SIG-M5 (cell line): ENCODE results near the gene DGKI.
"Not testable (repeated sequence)": the region's sequence is repeated elsewhere in the genome, so short reads cannot be mapped to it uniquely, and the experiment has no call there.

ENCODE experiments used
- DNase-seq: peaks from one replicate; lab custom pipeline; 2025; lab: John Stamatoyannopoulos, UW

Gene DGKI

GRCh38 chr7:137734221-137734620 is 112.6 kb downstream of the DGKI start:
- DNase-seq = no peak

GRCh38 chr7:137732168-137732567 is 114.6 kb downstream of the DGKI start:
- DNase-seq = no peak

GRCh38 chr7:137731436-137731835 is 115.3 kb downstream of the DGKI start:
- DNase-seq = no peak

DNA sequence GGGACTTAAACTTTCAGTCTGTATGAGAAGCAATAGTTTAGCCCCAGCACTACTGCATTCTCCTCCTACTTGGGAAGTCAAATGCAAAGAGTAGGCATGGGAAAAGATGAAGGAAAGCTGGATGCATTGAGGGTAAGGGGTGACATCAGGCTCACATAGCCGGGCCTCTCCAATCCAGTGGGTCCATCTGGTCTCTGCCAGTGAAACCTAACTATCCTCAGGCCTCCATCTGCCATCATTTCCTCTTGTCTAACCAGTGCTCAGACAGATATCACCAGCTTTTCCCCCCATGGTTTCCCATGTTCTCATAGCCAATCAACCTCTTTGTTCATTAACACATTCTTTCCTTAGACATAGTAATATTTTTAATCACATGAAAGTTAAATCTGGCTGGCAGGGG is 118.3 kb downstream of the DGKI start:
- DNase-seq = no peak

DNA sequence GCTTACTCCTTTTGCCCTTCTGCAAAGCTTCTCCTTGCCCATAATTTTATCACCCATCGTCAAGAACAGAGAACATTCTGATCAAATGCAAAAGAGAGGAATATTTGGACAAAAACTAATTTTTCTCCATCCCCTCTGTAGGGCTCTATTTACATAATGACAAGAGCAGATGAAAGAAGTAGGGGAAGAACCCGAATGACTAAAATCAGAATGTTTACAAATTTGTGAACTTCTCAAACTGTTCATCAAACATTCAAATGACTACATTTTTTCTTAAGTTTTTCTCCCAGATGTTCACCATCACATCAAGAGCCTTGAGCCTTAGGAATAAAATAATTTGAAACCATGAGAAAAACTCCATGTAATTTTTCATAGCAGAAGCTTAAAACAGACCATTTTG is 119.4 kb downstream of the DGKI start:
- no peak for DNase-seq

DNA sequence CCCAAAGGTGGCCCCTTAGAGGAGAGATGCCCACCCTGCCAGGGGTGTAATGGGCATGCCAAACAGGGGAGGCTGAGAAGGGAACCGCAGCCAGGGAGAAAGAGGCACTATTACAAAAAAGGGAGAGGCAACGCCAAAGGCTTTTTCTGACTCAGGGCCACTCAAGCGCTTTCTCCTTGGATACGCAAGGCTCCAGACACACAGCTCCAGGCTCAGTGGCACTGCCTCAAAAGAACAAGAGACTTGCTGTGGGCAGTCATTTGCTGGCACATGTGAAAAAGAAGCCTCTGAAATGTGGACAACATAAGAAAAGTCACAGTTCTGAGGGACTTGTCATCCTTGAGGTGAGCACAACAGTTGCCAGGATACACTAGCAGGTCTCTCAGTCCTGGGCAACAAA is 128.4 kb downstream of the DGKI start:
- DNase-seq = no peak

DNA sequence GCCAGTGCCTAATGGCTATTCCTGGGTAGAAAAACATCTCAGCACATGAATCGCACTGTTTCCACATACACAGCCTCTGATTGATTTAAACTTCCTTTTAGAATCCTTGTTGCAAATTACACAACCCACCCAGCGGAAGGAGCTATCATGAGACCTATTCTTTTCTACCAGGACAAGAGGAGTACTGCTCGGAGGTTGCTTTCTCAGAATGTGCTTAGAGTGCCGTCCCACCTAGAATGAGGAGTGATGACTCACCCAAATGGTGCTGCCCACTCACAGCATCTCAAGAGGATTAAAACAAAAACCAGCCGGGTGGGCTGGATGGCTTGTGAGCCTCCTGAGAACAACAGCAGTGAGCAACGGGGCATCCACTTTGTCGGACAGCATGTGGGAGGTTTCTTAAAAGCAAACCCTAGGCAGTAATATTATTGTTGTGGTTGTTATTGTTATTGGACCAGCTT is 128.9 kb downstream of the DGKI start:
- DNase-seq = no peak

- DNase-seq = no peak
These were observed 129.7 kb downstream of the DGKI start for GRCh38 chr7:137717045-137717444.

- DNase-seq = no peak
These were observed 130.7 kb downstream of the DGKI start for GRCh38 chr7:137716061-137716460.

GRCh38 chr7:137715533-137715932 is 131.2 kb downstream of the DGKI start:
- DNase-seq = no peak

GRCh38 chr7:137715121-137715520 is 131.7 kb downstream of the DGKI start:
- no peak for DNase-seq

DNA sequence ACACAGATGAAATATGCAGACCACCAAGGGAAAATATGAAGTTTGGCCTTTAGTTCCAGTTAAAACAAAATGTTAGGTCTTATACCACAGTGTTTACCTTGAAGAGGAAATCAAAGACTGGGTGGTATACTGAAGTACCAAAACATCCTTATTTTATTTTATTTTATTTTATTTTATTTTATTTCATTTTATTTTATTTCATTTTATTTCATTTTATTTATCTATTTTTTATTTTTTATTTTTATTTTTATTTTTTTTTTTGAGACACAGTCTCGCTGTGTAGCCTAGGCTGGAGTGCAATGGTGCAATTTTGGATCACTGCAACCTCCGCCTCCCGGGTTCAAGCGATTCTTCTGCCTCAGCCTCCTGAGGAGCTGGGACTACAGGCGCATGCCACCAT is 140.4 kb downstream of the DGKI start:
- not testable (repeated sequence) for DNase-seq

- no peak for DNase-seq
These were observed 142.1 kb downstream of the DGKI start for GRCh38 chr7:137704723-137705122.

DNA sequence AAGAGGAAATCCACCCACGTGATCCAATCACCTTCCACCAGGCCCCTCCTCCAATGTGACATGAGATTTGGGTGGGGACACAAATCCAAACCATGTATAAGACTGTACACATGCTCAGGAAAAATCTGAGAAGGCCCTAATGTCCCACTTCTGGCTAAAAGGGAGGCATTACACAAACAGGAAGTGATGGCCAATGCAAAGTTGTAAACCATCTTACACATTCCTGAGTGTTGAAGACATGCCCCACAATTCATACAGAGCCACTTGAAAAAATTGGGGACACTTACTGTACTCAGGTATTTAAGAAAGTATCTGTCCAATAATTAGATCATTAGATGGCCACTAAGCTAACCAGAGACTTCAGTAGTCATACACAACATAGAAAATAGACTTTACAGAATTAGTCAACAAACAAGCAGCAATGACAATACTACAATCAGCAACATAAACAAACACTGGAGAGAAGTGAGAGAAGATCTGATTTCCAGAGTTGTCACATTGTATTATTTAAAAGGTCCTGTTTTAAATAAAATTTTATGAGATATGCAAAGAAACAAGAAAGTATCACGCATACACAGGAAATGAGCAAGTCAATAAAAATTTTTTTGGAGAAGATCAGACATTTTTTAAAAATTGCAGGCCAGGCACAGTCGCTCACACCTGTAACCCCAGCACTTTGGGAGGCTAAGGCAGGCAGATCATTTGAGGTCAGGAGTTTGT is 143.3 kb downstream of the DGKI start:
- DNase-seq = no peak

- no peak for DNase-seq
These were observed 149.8 kb downstream of the DGKI start for GRCh38 chr7:137696988-137697387.

GRCh38 chr7:137696376-137696775 is 150.4 kb downstream of the DGKI start:
- DNase-seq = no peak

DNA sequence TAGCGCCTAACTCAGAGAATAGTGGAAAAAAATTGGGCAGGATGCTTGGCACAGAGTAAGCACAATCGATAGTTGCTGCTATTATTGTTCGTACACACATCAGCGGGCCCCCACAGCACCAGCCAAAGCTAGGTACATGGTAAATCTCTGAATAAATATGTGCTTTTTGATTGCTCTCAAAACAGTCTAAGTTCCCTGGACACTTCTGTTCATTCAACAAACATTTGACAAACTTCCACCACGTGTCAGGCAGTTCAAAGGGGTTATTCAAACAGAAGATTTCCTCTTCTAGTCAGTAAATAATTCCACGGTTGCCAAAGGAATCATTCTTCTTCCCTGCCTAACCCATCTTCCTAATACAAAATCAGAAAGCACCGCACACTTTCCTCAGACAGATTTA is 150.8 kb downstream of the DGKI start:
- no peak for DNase-seq

GRCh38 chr7:137695494-137695893 is 151.3 kb downstream of the DGKI start:
- no peak for DNase-seq

- no peak for DNase-seq
These were observed 152.4 kb downstream of the DGKI start for GRCh38 chr7:137694405-137694804.

DNA sequence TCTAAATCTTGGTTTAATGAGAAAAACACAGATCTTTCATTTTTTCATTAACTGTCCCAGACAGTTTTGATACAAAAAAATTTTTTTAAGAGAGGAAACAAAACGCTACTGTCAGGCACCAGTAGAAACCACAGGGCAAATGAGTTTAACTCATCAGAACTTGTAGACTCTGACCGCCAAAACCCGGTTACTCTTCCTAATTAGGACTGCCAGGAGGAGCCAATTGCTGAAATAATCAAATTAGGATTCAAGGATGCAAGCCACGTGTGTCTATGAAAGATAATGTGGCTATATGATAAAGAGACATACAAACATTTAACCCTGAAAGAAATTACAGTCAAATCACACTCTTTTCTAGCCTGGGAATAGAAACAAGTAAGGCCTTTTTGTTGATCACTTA is 154.4 kb downstream of the DGKI start:
- no peak for DNase-seq

DNA sequence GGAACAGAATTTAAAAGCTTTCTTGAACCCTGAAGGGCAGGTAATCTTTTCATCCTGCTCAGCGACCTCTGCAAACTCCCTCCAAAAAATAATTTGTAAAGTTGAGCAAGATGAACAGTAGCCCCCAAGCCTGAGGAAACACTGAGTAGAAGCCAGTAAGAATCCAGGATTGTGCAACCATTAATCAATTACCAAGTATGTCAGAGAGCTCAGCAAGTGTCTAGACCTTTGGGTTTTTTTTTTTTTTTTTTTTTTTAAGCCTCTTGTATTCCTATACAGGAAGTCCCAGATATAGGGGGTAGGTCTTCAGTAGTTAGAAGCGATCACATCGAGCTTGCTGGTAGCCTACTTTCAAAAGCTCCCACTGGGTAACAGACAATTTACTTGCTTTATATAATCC is 155.2 kb downstream of the DGKI start:
- no peak for DNase-seq

DNA sequence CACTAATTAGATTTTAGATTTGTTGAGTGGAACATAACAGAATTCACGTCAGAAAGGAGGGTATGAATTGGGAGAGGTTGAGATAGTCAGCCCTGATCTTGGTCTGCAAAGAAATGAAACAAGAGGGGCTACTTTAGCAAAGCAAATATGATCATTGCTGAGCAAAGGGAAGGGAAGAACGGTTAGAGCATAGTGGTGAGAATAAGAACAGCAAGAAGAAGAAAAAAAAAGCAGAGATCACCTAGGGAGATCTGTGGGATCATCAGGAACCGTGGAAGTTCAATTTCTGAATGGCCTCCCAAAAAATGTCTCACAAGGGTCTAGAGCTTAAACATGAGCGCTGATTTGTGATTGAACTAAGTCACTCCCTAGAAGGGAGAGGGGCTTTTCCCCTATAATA is 156.1 kb downstream of the DGKI start:
- DNase-seq = no peak

DNA sequence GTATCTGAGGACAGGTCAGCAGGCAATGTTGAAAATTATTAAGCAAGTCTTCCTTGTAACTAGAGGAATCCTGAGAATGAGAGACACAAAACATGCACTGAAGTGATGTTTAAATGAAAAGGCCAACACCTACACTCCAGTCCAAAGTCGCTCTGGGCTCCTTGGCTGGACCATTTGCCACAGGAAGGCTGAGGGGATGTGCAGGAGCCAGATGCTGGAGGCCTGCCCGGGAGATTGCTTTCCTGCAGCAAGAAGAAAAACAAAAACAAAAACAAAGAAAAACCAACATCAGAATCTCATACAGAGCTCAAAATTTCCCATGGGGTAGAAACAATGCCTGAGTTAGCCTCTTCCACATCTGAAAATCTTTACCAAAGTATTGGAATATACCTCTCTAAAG is 157.0 kb downstream of the DGKI start:
- DNase-seq = no peak

DNA sequence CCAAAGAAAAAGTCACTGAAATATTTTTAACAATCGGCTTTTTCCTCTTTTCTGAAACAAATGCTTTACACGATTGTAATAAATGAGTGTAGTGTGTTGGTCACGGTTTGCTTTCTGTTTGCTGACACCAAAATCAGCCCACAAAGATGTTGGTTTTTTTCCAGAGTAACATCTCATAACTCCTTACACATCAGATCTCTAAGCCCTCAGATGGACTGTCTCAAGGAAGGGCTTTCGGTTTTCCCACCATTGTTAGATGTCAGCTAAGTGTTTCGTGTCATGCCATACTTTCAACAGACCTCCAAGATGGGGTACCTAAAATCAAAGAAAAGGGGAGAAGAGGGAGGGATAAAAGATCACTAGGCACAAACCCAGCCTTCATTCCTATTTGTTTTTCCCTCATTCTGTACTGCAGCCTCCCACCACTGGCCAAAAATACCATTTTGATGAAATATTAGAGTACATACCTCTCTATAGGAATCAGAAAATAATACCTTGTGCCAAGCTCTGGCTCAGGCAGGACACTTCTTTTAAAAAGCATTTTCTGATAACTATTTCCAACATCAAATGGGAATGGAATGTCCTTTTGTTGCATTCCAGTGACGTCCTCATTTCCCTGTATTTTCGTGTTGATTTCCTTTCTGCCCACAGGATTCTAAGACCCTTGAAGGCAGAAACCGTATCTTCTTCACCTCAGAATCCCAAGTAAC is 159.1 kb downstream of the DGKI start:
- DNase-seq = no peak
